ENCODE data around the gene SPTLC2.

DNA sequence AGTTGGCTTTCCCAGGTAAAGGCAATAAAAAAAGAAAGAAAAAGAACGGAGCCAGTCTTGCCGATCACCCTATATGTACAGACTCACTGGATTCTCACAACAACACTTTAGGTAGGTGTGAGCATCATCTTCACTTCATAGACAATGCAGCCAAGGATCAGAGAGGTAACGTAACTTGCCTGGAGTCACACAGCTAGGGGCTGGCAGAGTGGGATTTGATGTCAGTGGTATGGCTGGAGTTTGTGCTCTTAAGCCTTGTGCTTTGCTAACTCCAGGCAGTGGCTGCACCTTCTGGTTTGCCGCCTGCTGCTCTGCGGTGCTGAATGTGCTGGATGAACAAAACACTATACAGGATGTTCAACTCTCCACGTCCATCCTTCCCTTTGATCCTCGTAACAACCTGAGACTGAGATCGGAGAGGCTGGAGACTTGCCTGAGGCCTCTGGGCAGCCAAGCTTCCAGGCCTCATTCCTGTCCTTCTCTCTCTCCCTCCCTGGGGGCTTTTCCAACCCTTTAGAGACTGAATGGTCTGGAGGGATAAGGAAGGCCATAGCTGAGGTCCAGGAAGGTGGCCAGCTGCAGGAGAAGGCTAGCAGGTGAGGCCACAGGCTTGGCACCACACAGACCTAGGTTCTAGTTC is 126.0 kb downstream of the SPTLC2 start:
- no peak for TF ChIP-seq CREB1 (IDR thresholded peaks at IDR 0.05)
- no peak for TF ChIP-seq CREB1 (CRISPR knock-in tag; IDR thresholded peaks at IDR 0.05)
- no peak for TF ChIP-seq ZNF275 (CRISPR knock-in tag; IDR thresholded peaks at IDR 0.05; ENCODE audit: borderline replicate concordance)
- TF ChIP-seq RAD51 (IDR thresholded peaks at IDR 0.05; ENCODE audit: borderline replicate concordance): no peak
- TF ChIP-seq SP1 (IDR thresholded peaks at IDR 0.05): no peak
- TF ChIP-seq SP1 (CRISPR knock-in tag; IDR thresholded peaks at IDR 0.05): no peak
- TF ChIP-seq ZNF609 (CRISPR knock-in tag; IDR thresholded peaks at IDR 0.05; ENCODE audit: borderline replicate concordance): no peak
- TF ChIP-seq, protein P1, sequence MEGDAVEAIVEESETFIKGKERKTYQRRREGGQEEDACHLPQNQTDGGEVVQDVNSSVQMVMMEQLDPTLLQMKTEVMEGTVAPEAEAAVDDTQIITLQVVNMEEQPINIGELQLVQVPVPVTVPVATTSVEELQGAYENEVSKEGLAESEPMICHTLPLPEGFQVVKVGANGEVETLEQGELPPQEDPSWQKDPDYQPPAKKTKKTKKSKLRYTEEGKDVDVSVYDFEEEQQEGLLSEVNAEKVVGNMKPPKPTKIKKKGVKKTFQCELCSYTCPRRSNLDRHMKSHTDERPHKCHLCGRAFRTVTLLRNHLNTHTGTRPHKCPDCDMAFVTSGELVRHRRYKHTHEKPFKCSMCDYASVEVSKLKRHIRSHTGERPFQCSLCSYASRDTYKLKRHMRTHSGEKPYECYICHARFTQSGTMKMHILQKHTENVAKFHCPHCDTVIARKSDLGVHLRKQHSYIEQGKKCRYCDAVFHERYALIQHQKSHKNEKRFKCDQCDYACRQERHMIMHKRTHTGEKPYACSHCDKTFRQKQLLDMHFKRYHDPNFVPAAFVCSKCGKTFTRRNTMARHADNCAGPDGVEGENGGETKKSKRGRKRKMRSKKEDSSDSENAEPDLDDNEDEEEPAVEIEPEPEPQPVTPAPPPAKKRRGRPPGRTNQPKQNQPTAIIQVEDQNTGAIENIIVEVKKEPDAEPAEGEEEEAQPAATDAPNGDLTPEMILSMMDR (CRISPR knock-in tag; IDR thresholded peaks at IDR 0.05): no peak
- no peak for TF ChIP-seq HNF4G (IDR thresholded peaks at IDR 0.05; ENCODE audit: borderline replicate concordance, low read depth, low read length)
- no peak for TF ChIP-seq HNF4G (CRISPR knock-in tag; IDR thresholded peaks at IDR 0.05; ENCODE audit: borderline replicate concordance, low read depth)
- TF ChIP-seq NCOA2 (CRISPR knock-in tag; IDR thresholded peaks at IDR 0.05): no peak
- no peak for TF ChIP-seq U2AF1 (optimal IDR thresholded peaks at IDR 0.05; ENCODE audit: low read depth, low read length)
